Peyer's patch (tissue), 4 donors: ENCODE data around the gene TMEM198.

ENCODE experiments used
- POLR2A ChIP-seq, 2 donors: fragments of 450-650 bp; IDR thresholded peaks; one replicate each; pipeline ENCODE4 v1.5.1; 2017; ENCODE audit warnings: antibody characterized with exemption in 2 of 2, mild to moderate bottlenecking in 2 of 2, moderate library complexity in 2 of 2
- TF ChIP-seq, protein P1 (sequence below), 6 experiments: fragments of 450-650 bp in 4 of 6; fragments of 200-600 bp in 2 of 6; sonication (generic) in 1 of 6; IDR thresholded peaks; one replicate each; pipeline ENCODE4 v1.5.1; 2017 to 2019; ENCODE audit warnings: antibody characterized with exemption in 6 of 6, mild to moderate bottlenecking in 3 of 6, moderate library complexity in 1 of 6

DNA sequence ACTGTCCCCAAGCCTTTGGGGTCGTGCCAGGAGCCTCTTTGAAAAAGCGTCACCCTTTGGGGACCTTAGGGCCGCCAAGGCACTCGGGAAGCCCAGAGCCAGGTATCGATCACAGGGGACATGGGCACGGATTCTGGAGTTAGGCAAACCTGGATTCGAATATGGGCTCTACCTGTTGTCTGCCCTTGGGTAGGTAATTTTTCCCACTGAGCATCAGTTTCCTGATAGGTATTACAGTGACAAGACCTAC lies 9.3 kb downstream of the TMEM198 start:
- TF ChIP-seq, protein P1, sequence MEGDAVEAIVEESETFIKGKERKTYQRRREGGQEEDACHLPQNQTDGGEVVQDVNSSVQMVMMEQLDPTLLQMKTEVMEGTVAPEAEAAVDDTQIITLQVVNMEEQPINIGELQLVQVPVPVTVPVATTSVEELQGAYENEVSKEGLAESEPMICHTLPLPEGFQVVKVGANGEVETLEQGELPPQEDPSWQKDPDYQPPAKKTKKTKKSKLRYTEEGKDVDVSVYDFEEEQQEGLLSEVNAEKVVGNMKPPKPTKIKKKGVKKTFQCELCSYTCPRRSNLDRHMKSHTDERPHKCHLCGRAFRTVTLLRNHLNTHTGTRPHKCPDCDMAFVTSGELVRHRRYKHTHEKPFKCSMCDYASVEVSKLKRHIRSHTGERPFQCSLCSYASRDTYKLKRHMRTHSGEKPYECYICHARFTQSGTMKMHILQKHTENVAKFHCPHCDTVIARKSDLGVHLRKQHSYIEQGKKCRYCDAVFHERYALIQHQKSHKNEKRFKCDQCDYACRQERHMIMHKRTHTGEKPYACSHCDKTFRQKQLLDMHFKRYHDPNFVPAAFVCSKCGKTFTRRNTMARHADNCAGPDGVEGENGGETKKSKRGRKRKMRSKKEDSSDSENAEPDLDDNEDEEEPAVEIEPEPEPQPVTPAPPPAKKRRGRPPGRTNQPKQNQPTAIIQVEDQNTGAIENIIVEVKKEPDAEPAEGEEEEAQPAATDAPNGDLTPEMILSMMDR (IDR thresholded peaks at IDR 0.05), result no peak
- no peak for TF ChIP-seq POLR2A (IDR thresholded peaks at IDR 0.05)
